Measurements from ENCODE around the gene CDH6. TPM values are rescaled to one million over a fixed set of nuclear protein-coding genes. Genes with fewer than 3 reads are reported as not detected.

Gene CDH6
- total RNA-seq, 1 donor from 2014 or later = 90.1 TPM

GRCh38 chr5:31211098-31211497 is 17.6 kb downstream of the CDH6 start:
- TF ChIP-seq CTCF (IDR thresholded peaks at IDR 0.05; ENCODE audit: insufficient read depth, low read depth, low read length) (no peak), EZH2 (IDR thresholded peaks at IDR 0.05; ENCODE audit: insufficient read depth, low read length) (no peak)
- H3K4me3 ChIP-seq (ENCODE audit: insufficient read depth, low read depth, low read length) = no peak overlapping the region
- FAIRE-seq (no peak), DNase-seq (ENCODE audit: low read depth) (no peak)
- Mint-ChIP-seq H3K4me1 (ENCODE audit: low read depth, unreplicated experiment) (peaks cover 3% of the 10 kb centered on the region), H3K27me3 (ENCODE audit: low read depth, unreplicated experiment) (no peaks in the 10 kb centered on the region), H3K4me3 (ENCODE audit: unreplicated experiment) (no peak overlapping the region), H3K27ac (ENCODE audit: unreplicated experiment) (no peak overlapping the region), H3K36me3 (ENCODE audit: low read depth, unreplicated experiment) (peaks cover 7% of the 10 kb centered on the region), H3K9me3 (ENCODE audit: unreplicated experiment) (no peaks in the 10 kb centered on the region)
- H3K9ac ChIP-seq (ENCODE audit: low read length) = no peak overlapping the region
- H3K4me1 ChIP-seq (ENCODE audit: insufficient read depth, low read length) = no peaks in the 10 kb centered on the region
- H3K27me3 ChIP-seq (ENCODE audit: insufficient read depth, low read length) = no peaks in the 10 kb centered on the region
- peaks cover 44% of the 10 kb centered on the region for H4K20me1 ChIP-seq (ENCODE audit: insufficient read depth, low read length)
- no peak overlapping the region for H3K27ac ChIP-seq (ENCODE audit: low read depth, low read length)
- H3K79me2 ChIP-seq (ENCODE audit: insufficient read depth, low read length) = peaks cover 96% of the 10 kb centered on the region
- H3K9me3 ChIP-seq (ENCODE audit: insufficient read depth, low read depth, low read length) = no peaks in the 10 kb centered on the region
- H3K4me2 ChIP-seq (ENCODE audit: low read length) = no peak overlapping the region
- no peak overlapping the region for H2AFZ ChIP-seq (ENCODE audit: low read depth, low read length)
- peaks cover 6% of the 10 kb centered on the region for H3K36me3 ChIP-seq (ENCODE audit: insufficient read depth, low read length)

GRCh38 chr5:31213257-31213656 is 19.8 kb downstream of the CDH6 start:
- no peak for FAIRE-seq
- H3K4me2 ChIP-seq (ENCODE audit: low read length) = no peak overlapping the region
- H4K20me1 ChIP-seq (ENCODE audit: insufficient read depth, low read length) = peaks cover 36% of the 10 kb centered on the region
- no peaks in the 10 kb centered on the region for H3K9me3 Mint-ChIP-seq (ENCODE audit: unreplicated experiment)
- no peaks in the 10 kb centered on the region for H3K4me1 ChIP-seq (ENCODE audit: insufficient read depth, low read length)
- no peaks in the 10 kb centered on the region for H3K9me3 ChIP-seq (ENCODE audit: insufficient read depth, low read depth, low read length)
- no peak overlapping the region for H3K27ac Mint-ChIP-seq (ENCODE audit: unreplicated experiment)
- H3K36me3 Mint-ChIP-seq (ENCODE audit: low read depth, unreplicated experiment) = peaks cover 1% of the 10 kb centered on the region
- H3K27ac ChIP-seq (ENCODE audit: low read depth, low read length) = no peak overlapping the region
- TF ChIP-seq EZH2 (IDR thresholded peaks at IDR 0.05; ENCODE audit: insufficient read depth, low read length) (no peak), CTCF (IDR thresholded peaks at IDR 0.05; ENCODE audit: insufficient read depth, low read depth, low read length) (no peak)
- no peak overlapping the region for H3K4me3 ChIP-seq (ENCODE audit: insufficient read depth, low read depth, low read length)
- no peak overlapping the region for H2AFZ ChIP-seq (ENCODE audit: low read depth, low read length)
- peaks cover 7% of the 10 kb centered on the region for H3K4me1 Mint-ChIP-seq (ENCODE audit: low read depth, unreplicated experiment)
- H3K4me3 Mint-ChIP-seq (ENCODE audit: unreplicated experiment) = no peak overlapping the region
- no peaks in the 10 kb centered on the region for H3K27me3 ChIP-seq (ENCODE audit: insufficient read depth, low read length)
- DNase-seq (ENCODE audit: low read depth) = no peak
- no peak overlapping the region for H3K9ac ChIP-seq (ENCODE audit: low read length)
- peaks cover 94% of the 10 kb centered on the region for H3K79me2 ChIP-seq (ENCODE audit: insufficient read depth, low read length)
- H3K36me3 ChIP-seq (ENCODE audit: insufficient read depth, low read length) = peaks cover 3% of the 10 kb centered on the region
- H3K27me3 Mint-ChIP-seq (ENCODE audit: low read depth, unreplicated experiment) = no peaks in the 10 kb centered on the region

- no peaks in the 10 kb centered on the region for H3K4me1 ChIP-seq (ENCODE audit: insufficient read depth, low read length)
- FAIRE-seq (no peak), DNase-seq (ENCODE audit: low read depth) (no peak)
- Mint-ChIP-seq H3K36me3 (ENCODE audit: low read depth, unreplicated experiment) (peaks cover 1% of the 10 kb centered on the region), H3K27ac (ENCODE audit: unreplicated experiment) (no peak overlapping the region), H3K4me1 (ENCODE audit: low read depth, unreplicated experiment) (peaks cover 11% of the 10 kb centered on the region), H3K4me3 (ENCODE audit: unreplicated experiment) (no peak overlapping the region), H3K27me3 (ENCODE audit: low read depth, unreplicated experiment) (no peaks in the 10 kb centered on the region), H3K9me3 (ENCODE audit: unreplicated experiment) (no peaks in the 10 kb centered on the region)
- peaks cover 3% of the 10 kb centered on the region for H3K36me3 ChIP-seq (ENCODE audit: insufficient read depth, low read length)
- H3K9me3 ChIP-seq (ENCODE audit: insufficient read depth, low read depth, low read length) = no peaks in the 10 kb centered on the region
- no peak overlapping the region for H3K4me3 ChIP-seq (ENCODE audit: insufficient read depth, low read depth, low read length)
- H3K9ac ChIP-seq (ENCODE audit: low read length) = no peak overlapping the region
- TF ChIP-seq EZH2 (IDR thresholded peaks at IDR 0.05; ENCODE audit: insufficient read depth, low read length) (no peak), CTCF (IDR thresholded peaks at IDR 0.05; ENCODE audit: insufficient read depth, low read depth, low read length) (no peak)
- H3K4me2 ChIP-seq (ENCODE audit: low read length) = no peak overlapping the region
- H4K20me1 ChIP-seq (ENCODE audit: insufficient read depth, low read length) = peaks cover 36% of the 10 kb centered on the region
- no peak overlapping the region for H3K27ac ChIP-seq (ENCODE audit: low read depth, low read length)
- H2AFZ ChIP-seq (ENCODE audit: low read depth, low read length) = no peak overlapping the region
- H3K79me2 ChIP-seq (ENCODE audit: insufficient read depth, low read length) = peaks cover 94% of the 10 kb centered on the region
- no peaks in the 10 kb centered on the region for H3K27me3 ChIP-seq (ENCODE audit: insufficient read depth, low read length)
These were observed 20.2 kb downstream of the CDH6 start for GRCh38 chr5:31213705-31214121.
